ENCODE measurements around the gene CNTN2. TPM values are rescaled to one million over a fixed set of nuclear protein-coding genes. Genes with fewer than 3 reads are reported as not detected.

CNTN2 gene
- total and polyA plus RNA-seq, 2 experiments from 2014 or later = 1.3 to 2.2 TPM

- Histone ChIP-seq H3K36me3 (ENCODE audit: insufficient read depth) (no peaks in the 10 kb centered on the region), H3K27me3 (ENCODE audit: insufficient read depth) (no peaks in the 10 kb centered on the region), H3K9me2 (ENCODE audit: insufficient read depth) (no peaks in the 10 kb centered on the region), H4K20me1 (replicated peaks; ENCODE audit: insufficient read depth) (no peaks in the 10 kb centered on the region), H2AFZ (no peak overlapping the region), H3F3A (replicated peaks; ENCODE audit: low read depth) (no peaks in the 10 kb centered on the region), H3K79me2 (replicated peaks; ENCODE audit: insufficient read depth) (no peaks in the 10 kb centered on the region), H3K4me3 (no peak overlapping the region), H3K4me1 (ENCODE audit: insufficient read depth) (no peaks in the 10 kb centered on the region), H3K4me2 (no peak overlapping the region), H3K27ac (ENCODE audit: low read depth) (no peak overlapping the region)
- no peak for DNase-seq (ENCODE audit: low spot score)
- H3K27ac Mint-ChIP-seq = no peak overlapping the region
- H3K4me1 Mint-ChIP-seq = peaks cover 13% of the 10 kb centered on the region
- peak; percentile 17 for ATAC-seq
- TF ChIP-seq CTCF (conservative IDR thresholded peaks at IDR 0.05; ENCODE audit: low read depth in 2 of 2) (peak in 1 of 2 experiments; percentile 24; a peak in 1 of 4 replicates), REST (IDR thresholded peaks at IDR 0.05; ENCODE audit: unreplicated experiment) (no peak)
- no peaks in the 10 kb centered on the region; the same call in 2 of the 3 replicates for H3K9me3 Mint-ChIP-seq
- peaks cover 10% of the 10 kb centered on the region for H3K27me3 Mint-ChIP-seq (ENCODE audit: insufficient read depth, low read depth, poor library complexity)
- no peak overlapping the region for H3K4me3 Mint-ChIP-seq
- H3K36me3 Mint-ChIP-seq (ENCODE audit: low read depth) = no peaks in the 10 kb centered on the region
Observed at GRCh38 chr1:205066141-205066818, 23.3 kb downstream of the CNTN2 start.

- H3K4me3 ChIP-seq = no peak overlapping the region
- H3F3A ChIP-seq (replicated peaks; ENCODE audit: low read depth) = no peaks in the 10 kb centered on the region
- DNase-seq (ENCODE audit: low spot score) (no peak), ATAC-seq (no peak)
- Mint-ChIP-seq H3K27me3 (ENCODE audit: insufficient read depth, low read depth, poor library complexity) (peaks cover 7% of the 10 kb centered on the region), H3K4me1 (peaks cover 5% of the 10 kb centered on the region), H3K4me3 (no peak overlapping the region), H3K36me3 (ENCODE audit: low read depth) (no peaks in the 10 kb centered on the region), H3K27ac (no peak overlapping the region), H3K9me3 (no peaks in the 10 kb centered on the region; the same call in 1 of the 3 replicates)
- H3K27me3 ChIP-seq (ENCODE audit: insufficient read depth) = no peaks in the 10 kb centered on the region
- no peak overlapping the region for H3K4me2 ChIP-seq
- no peaks in the 10 kb centered on the region for H3K79me2 ChIP-seq (replicated peaks; ENCODE audit: insufficient read depth)
- no peaks in the 10 kb centered on the region for H3K9me2 ChIP-seq (ENCODE audit: insufficient read depth)
- no peaks in the 10 kb centered on the region for H3K36me3 ChIP-seq (ENCODE audit: insufficient read depth)
- H4K20me1 ChIP-seq (replicated peaks; ENCODE audit: insufficient read depth) = no peaks in the 10 kb centered on the region
- H3K27ac ChIP-seq (ENCODE audit: low read depth) = no peak overlapping the region
- TF ChIP-seq ZNF462 (CRISPR knock-in tag; IDR thresholded peaks at IDR 0.05) = no peak
- TF ChIP-seq JUNB (IDR thresholded peaks at IDR 0.05; ENCODE audit: unreplicated experiment) = no peak
- TF ChIP-seq STAT1 (IDR thresholded peaks at IDR 0.05; ENCODE audit: unreplicated experiment) = no peak
- no peaks in the 10 kb centered on the region for H3K4me1 ChIP-seq (ENCODE audit: insufficient read depth)
- H2AFZ ChIP-seq = no peak overlapping the region
Observed at GRCh38 chr1:205067031-205067430, 24.0 kb downstream of the CNTN2 start.

All from GM23338 (cell line).